A549 treated with AZD2906 at 1 μM for 4 hours (cell line): Measurements from ENCODE around the gene SLC26A6. TPM values are rescaled to one million over a fixed set of nuclear protein-coding genes. Genes with fewer than 3 reads are reported as not detected.

Source experiments
- total RNA-seq: library from RNA; stranded (reverse); fragments of 200-300 nt; extraction: Qiagen RNA extraction; gene quantifications from 5 replicates; pipeline ENCODE4 v1.2.3, GENCODE V29; 2022

The SLC26A6 gene
- total RNA-seq: 12.3 to 18.7 TPM (median 14.3 TPM) in 5 replicates

GRCh38 chr3:48635222-48636021 lies at the start of gene SLC26A6:
SLC26A6 (minus strand) TSS chr3:48635461; CDS start chr3:48635393, 68 bp downstream.

GRCh38 chr3:48662753-48663488 lies 27.7 kb upstream of the SLC26A6 start, which contains the start of gene CELSR3:
CELSR3 (minus strand) TSS chr3:48662886; CDS start chr3:48662634, 252 bp downstream.

DNA sequence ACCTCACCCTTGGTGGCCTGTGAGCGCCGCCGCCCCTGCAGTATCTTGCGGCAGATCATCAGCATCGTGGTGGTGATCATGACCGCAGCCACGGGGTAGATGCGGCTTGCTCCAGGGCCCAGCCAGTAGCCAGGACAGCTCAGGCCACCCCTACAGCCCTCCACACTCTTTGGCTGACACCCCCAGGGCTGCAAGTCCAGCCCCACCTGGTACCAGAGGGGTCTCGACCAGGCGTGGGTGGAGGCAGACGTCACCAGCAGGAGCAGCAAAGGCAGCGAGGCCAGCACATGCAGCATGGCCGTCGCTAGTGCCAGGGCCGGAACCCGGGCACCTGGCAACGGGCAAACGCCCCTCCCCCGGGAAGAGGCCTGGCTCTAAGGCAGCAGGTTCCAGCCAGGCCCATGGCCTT lies 13.8 kb downstream of the SLC26A6 start, which contains the start of gene TMEM89:
Gene TMEM89 (minus strand): TSS at position 309 of the 409 bp plus-strand sequence. CDS start 13 bp downstream, at position 296.

DNA sequence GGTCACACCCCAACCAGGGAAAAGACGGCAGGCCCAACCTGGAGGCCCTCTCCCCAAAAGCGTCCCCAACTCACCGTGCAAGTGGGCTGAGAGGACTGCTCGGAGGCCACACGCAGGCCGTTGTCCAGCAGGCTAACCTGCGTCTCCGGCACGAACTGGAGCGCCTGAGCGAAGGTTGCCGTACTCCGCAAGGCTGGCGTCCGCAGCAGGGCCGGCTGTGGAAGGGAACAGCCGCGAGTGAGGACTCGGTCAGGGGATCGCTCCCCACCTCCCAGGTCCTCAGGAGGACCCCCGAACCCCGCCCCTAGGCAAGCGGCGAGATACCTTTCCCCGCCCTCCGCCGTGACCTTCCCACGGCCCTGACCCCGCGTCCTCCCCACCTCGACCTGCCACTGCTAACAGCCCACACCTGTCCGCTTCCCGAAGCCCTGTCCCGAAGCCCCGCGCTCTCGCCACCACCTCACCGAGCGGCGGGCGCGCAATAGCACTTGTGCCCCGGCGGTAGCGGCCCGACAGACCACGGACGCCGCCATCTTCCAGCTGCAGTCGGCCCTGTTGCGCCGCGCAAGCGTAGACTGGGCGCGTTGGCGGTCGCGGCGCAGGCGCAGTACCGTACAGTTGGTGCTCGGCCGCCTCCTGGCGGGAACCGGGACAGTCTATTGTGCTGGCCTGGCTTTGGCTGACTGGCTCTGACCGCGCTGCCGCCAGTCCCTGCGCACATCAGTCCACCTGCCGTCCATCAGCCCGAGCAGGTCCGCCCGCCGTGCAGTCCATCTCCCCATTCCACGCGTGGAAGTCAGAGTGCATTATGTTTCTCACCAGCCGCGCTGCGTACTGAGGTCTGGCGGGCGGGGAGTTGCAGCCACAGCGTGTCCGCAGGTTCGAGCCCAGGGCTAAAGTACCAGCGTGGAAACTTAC lies 25.9 kb downstream of the SLC26A6 start, which contains the start of gene UQCRC1:
Gene UQCRC1 (minus strand): TSS at position 559 of the 918 bp plus-strand sequence. CDS start 26 bp downstream, at position 533.

DNA sequence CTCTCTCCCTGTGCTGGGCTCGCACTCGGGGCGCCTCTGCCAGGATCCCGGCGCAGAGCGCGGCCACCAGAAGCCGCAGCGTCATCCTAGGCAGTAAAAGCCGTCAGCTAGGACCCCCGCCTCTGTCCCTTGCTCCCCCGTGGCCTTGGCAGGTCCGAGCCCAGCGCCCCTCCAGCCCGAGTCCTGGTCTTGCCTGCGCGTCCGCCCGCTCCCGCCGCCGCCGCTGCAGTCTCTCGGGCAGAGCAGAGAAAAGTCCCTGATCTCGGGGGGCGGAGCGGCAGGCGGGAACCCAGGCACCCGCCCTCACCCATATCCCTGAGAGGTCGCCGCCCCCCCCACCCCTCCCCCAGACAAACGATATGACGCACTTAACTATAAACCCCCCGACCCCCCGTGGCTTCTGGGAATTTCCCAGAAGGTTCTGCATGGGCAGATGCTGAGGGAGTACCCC lies 40.2 kb downstream of the SLC26A6 start, which contains the start of gene COL7A1:
Gene COL7A1 (minus strand): TSS at position 255 of the 451 bp plus-strand sequence. CDS start 170 bp downstream, at position 85.

Other genes starting within 250 kb of the SLC26A6 start
- gene PLXNB1, start 205.4 kb downstream of the SLC26A6 start, total RNA-seq: 12.2 to 18.1 TPM (median 14.4 TPM) in 5 replicates
- gene CCDC51, start 195.3 kb downstream of the SLC26A6 start, total RNA-seq: 26.3 to 28.2 TPM (median 27.5 TPM) in 5 replicates
- gene TMA7, start 195.2 kb downstream of the SLC26A6 start, total RNA-seq: 257 to 329 TPM (median 291 TPM) in 5 replicates
- gene ATRIP, start 188.7 kb downstream of the SLC26A6 start, total RNA-seq: 8.4 to 10.0 TPM (median 9.0 TPM) in 5 replicates
- gene SHISA5, start 131.3 kb downstream of the SLC26A6 start, total RNA-seq: 98.8 to 129 TPM (median 125 TPM) in 5 replicates
- 9.9 to 11.9 TPM (median 10.3 TPM) in 5 replicates for gene PFKFB4, start 78.7 kb downstream of the SLC26A6 start, total RNA-seq
- gene UCN2, start 71.7 kb downstream of the SLC26A6 start, total RNA-seq: 5.9 to 8.7 TPM (median 8.2 TPM) in 5 replicates
- 101 to 162 TPM (median 145 TPM) in 5 replicates for gene COL7A1, start 40.1 kb downstream of the SLC26A6 start, total RNA-seq
- 172 to 207 TPM (median 176 TPM) in 5 replicates for gene UQCRC1, start 25.8 kb downstream of the SLC26A6 start, total RNA-seq
- 0.10 to 0.21 TPM (median 0.15 TPM) in 3 of 5 replicates, not detected in the others for gene TMEM89, start 13.7 kb downstream of the SLC26A6 start, total RNA-seq
- 3.1 to 4.6 TPM (median 3.9 TPM) in 5 replicates for gene CELSR3, start 27.4 kb upstream of the SLC26A6 start, total RNA-seq
- 8.7 to 13.5 TPM (median 11.4 TPM) in 5 replicates for gene NCKIPSD, start 50.5 kb upstream of the SLC26A6 start, total RNA-seq
- gene IP6K2, start 81.8 kb upstream of the SLC26A6 start, total RNA-seq: 52.7 to 55.5 TPM (median 54.6 TPM) in 5 replicates
- 15.5 to 20.2 TPM (median 18.7 TPM) in 5 replicates for gene PRKAR2A, start 212.4 kb upstream of the SLC26A6 start, total RNA-seq